Upper lobe of left lung (tissue), 6 donors: ENCODE results near the gene SNX4. TPM values are rescaled to one million over a fixed set of nuclear protein-coding genes. Genes with fewer than 3 reads are reported as not detected.
"Not testable (repeated sequence)": the region's sequence is repeated elsewhere in the genome, so short reads cannot be mapped to it uniquely, and the experiment has no call there.

Experiments
- ATAC-seq, 2 donors: fragments of 200-7000 bp; cut with Tn5 transposase; one replicate each; pipeline ENCODE4 v1.9.1; 2022; ENCODE audit warnings: mild to moderate bottlenecking in 2 of 2, moderate library complexity in 2 of 2; ENCODE audit not compliant: low FRiP score in 2 of 2
- DNase-seq, 2 donors: peaks; one replicate each; pipeline ENCODE4 v3.0.0-alpha.2; 2019 to 2020
- H3K27ac ChIP-seq, 4 donors: fragments of 200-600 bp; sonication (generic); one replicate each; pipeline ENCODE4 v1.5.1; 2016 to 2019
- H3K27me3 ChIP-seq, 4 donors: fragments of 200-600 bp; sonication (generic); one replicate each; pipeline ENCODE4 v1.5.1; 2017 to 2019
- H3K36me3 ChIP-seq, 4 donors: fragments of 200-600 bp; sonication (generic); one replicate each; pipeline ENCODE4 v1.5.1; 2016 to 2019
- H3K4me1 ChIP-seq, 4 donors: fragments of 200-600 bp; sonication (generic); one replicate each; pipeline ENCODE4 v1.5.1; 2018 to 2019
- H3K4me3 ChIP-seq, 4 donors: fragments of 200-600 bp; sonication (generic); one replicate each; pipeline ENCODE4 v1.5.1; 2017 to 2019; ENCODE audit warnings: mild to moderate bottlenecking in 2 of 4, moderate library complexity in 1 of 4
- H3K9me3 ChIP-seq, 4 donors: fragments of 200-600 bp; sonication (generic); one replicate each; pipeline ENCODE4 v1.5.1; 2018 to 2019
- CTCF ChIP-seq, 6 experiments: fragments of 450-650 bp in 4 of 6; fragments of 200-600 bp in 2 of 6; sonication (generic) in 2 of 6; IDR thresholded peaks; one replicate each; pipeline ENCODE4 v1.5.1; 2016 to 2019; ENCODE audit warnings: antibody characterized with exemption in 6 of 6
- EP300 ChIP-seq, 4 donors: sonication (generic); formaldehyde crosslinking; IDR thresholded peaks; one replicate each; pipeline ENCODE4 v1.5.1; 2017; ENCODE audit warnings: antibody characterized with exemption in 4 of 4, control low read depth in 2 of 4
- POLR2A ChIP-seq, 4 donors: fragments of 450-650 bp; IDR thresholded peaks; one replicate each; pipeline ENCODE4 v1.5.1; 2016 to 2017; ENCODE audit warnings: antibody characterized with exemption in 4 of 4, mild to moderate bottlenecking in 2 of 4
- POLR2AphosphoS5 ChIP-seq, 2 donors: sonication (generic); formaldehyde crosslinking; IDR thresholded peaks; one replicate each; pipeline ENCODE4 v1.5.1; 2017; ENCODE audit warnings: antibody characterized with exemption in 2 of 2
- WGBS, 2 donors: methylation state at CpG; one replicate each; pipeline ENCODE4 v1.1.5; 2017 to 2018; 5-methylcytosine and 5-hydroxymethylcytosine counted together
- total RNA-seq, 6 donors: library from RNA; depleted of rRNA in 4 of 6; stranded (reverse); fragments of >200 nt in 4 of 6; gene quantifications; one replicate each; pipeline versions ENCODE4 v1.1.0 to v1.2.1, GENCODE V29; 2016 to 2021
- donor health status: DM: no; HTN: no; CAD: no; lungs with moderate emphysema.
- donor health status: DM: no; HTN: yes; CAD: no; lungs with severe emphysema.

Gene SNX4
- total RNA-seq, 6 donors from 2014 or later = 31.1 to 72.4 (median 41.8) TPM

GRCh38 chr3:125507128-125507527 lies 12.9 kb downstream of the SNX4 start:
- Histone ChIP-seq H3K9me3 (no peaks in the 10 kb centered on the region), H3K27me3 (no peaks in the 10 kb centered on the region), H3K4me1 (peaks cover 0 to 7% (median 1%) of the 10 kb centered on the region in 4 donors), H3K36me3 (peaks cover 3 to 43% (median 14%) of the 10 kb centered on the region in 4 donors), H3K27ac (no peak overlapping the region), H3K4me3 (no peak overlapping the region)
- DNase-seq (no peak), ATAC-seq (no peak)
- TF ChIP-seq EP300 (IDR thresholded peaks at IDR 0.05) (no peak), POLR2AphosphoS5 (IDR thresholded peaks at IDR 0.05) (no peak), POLR2A (IDR thresholded peaks at IDR 0.05) (no peak), CTCF (IDR thresholded peaks at IDR 0.05) (no peak)
- WGBS, 2 donors = 97 to 100% methylated on average over 3 of the region's 3 CpGs

GRCh38 chr3:125498630-125499029 lies 21.4 kb downstream of the SNX4 start:
- H3K27me3 ChIP-seq = no peaks in the 10 kb centered on the region
- no peaks in the 10 kb centered on the region for H3K9me3 ChIP-seq
- H3K4me1 ChIP-seq = no peaks in the 10 kb centered on the region
- no peak for ATAC-seq
- no peak for TF ChIP-seq CTCF (IDR thresholded peaks at IDR 0.05)
- TF ChIP-seq POLR2A (IDR thresholded peaks at IDR 0.05) = no peak
- no peak for TF ChIP-seq EP300 (IDR thresholded peaks at IDR 0.05)
- no peak for TF ChIP-seq POLR2AphosphoS5 (IDR thresholded peaks at IDR 0.05)
- no peak overlapping the region for H3K4me3 ChIP-seq
- DNase-seq = no peak
- H3K36me3 ChIP-seq = peaks cover 5 to 62% (median 18%) of the 10 kb centered on the region in 4 donors
- H3K27ac ChIP-seq = no peak overlapping the region

- H3K27me3 ChIP-seq = no peaks in the 10 kb centered on the region
- ATAC-seq (no peak), DNase-seq (no peak)
- no peaks in the 10 kb centered on the region for H3K9me3 ChIP-seq
- 92 to 97% methylated on average over 2 of the region's 2 CpGs for WGBS, 2 donors
- H3K4me3 ChIP-seq = no peak overlapping the region
- peaks cover 5 to 65% (median 21%) of the 10 kb centered on the region in 4 donors for H3K36me3 ChIP-seq
- no peaks in the 10 kb centered on the region for H3K4me1 ChIP-seq
- H3K27ac ChIP-seq = no peak overlapping the region
- TF ChIP-seq CTCF (IDR thresholded peaks at IDR 0.05) (no peak), EP300 (IDR thresholded peaks at IDR 0.05) (no peak), POLR2A (IDR thresholded peaks at IDR 0.05) (no peak), POLR2AphosphoS5 (IDR thresholded peaks at IDR 0.05) (no peak)
Measured at GRCh38 chr3:125496701-125497100, 23.3 kb downstream of the SNX4 start.

GRCh38 chr3:125482406-125482805 lies 37.6 kb downstream of the SNX4 start:
- H3K4me1 ChIP-seq = no peaks in the 10 kb centered on the region
- no peak overlapping the region for H3K4me3 ChIP-seq
- ATAC-seq = no peak
- TF ChIP-seq POLR2A (IDR thresholded peaks at IDR 0.05) = no peak
- TF ChIP-seq EP300 (IDR thresholded peaks at IDR 0.05) = no peak
- TF ChIP-seq CTCF (IDR thresholded peaks at IDR 0.05) = no peak
- TF ChIP-seq POLR2AphosphoS5 (IDR thresholded peaks at IDR 0.05) = no peak
- H3K27ac ChIP-seq = no peak overlapping the region
- no peaks in the 10 kb centered on the region for H3K27me3 ChIP-seq
- peaks cover 0 to 48% (median 6%) of the 10 kb centered on the region in 4 donors for H3K36me3 ChIP-seq
- DNase-seq = no peak
- no peaks in the 10 kb centered on the region for H3K9me3 ChIP-seq
- 94 to 97% methylated on average over 1 of the region's 1 CpG for WGBS, 2 donors

- TF ChIP-seq POLR2AphosphoS5 (IDR thresholded peaks at IDR 0.05) (no peak), CTCF (IDR thresholded peaks at IDR 0.05) (no peak), POLR2A (IDR thresholded peaks at IDR 0.05) (no peak), EP300 (IDR thresholded peaks at IDR 0.05) (no peak)
- Histone ChIP-seq H3K4me1 (no peaks in the 10 kb centered on the region), H3K9me3 (no peaks in the 10 kb centered on the region), H3K4me3 (no peak overlapping the region), H3K36me3 (peaks cover 0 to 46% (median 6%) of the 10 kb centered on the region in 4 donors), H3K27me3 (no peaks in the 10 kb centered on the region), H3K27ac (no peak overlapping the region)
- WGBS, 2 donors = 96 to 100% methylated on average over 2 of the region's 2 CpGs
- ATAC-seq (no peak), DNase-seq (no peak)
Measured at GRCh38 chr3:125481786-125482185, 38.2 kb downstream of the SNX4 start.

GRCh38 chr3:125481375-125481759 lies 38.6 kb downstream of the SNX4 start:
- not testable (repeated sequence) for H3K9me3 ChIP-seq, H3K4me3 ChIP-seq, H3K4me1 ChIP-seq, DNase-seq, H3K27ac ChIP-seq, H3K27me3 ChIP-seq
- peak in 1 of 2 donors; percentile 54 for ATAC-seq
- H3K36me3 ChIP-seq = peaks cover 0 to 43% (median 6%) of the 10 kb centered on the region in 4 donors
- WGBS, 2 donors = 92% methylated on average over 9 of the region's 9 CpGs
